ENCODE measurements around the gene PTPRT. TPM values are rescaled to one million over a fixed set of nuclear protein-coding genes. Genes with fewer than 3 reads are reported as not detected.

The PTPRT gene
- total RNA-seq, 1 donor from 2014 or later, result not detected

GRCh38 chr20:42261766-42262270, 927.9 kb downstream of the PTPRT start:
- DNase-seq (ENCODE audit: low spot score), result no peak
- no peak for TF ChIP-seq CTCF (IDR thresholded peaks at IDR 0.05)
- Mint-ChIP-seq H3K4me3 (ENCODE audit: unreplicated experiment) (no peak overlapping the region), H3K36me3 (ENCODE audit: low read depth) (no peaks in the 10 kb centered on the region), H3K27ac (ENCODE audit: unreplicated experiment) (no peak overlapping the region), H3K27me3 (ENCODE audit: low read depth) (no peaks in the 10 kb centered on the region), H3K4me1 (ENCODE audit: low read depth) (no peaks in the 10 kb centered on the region), H3K9me3 (ENCODE audit: low read depth) (peaks cover 10% of the 10 kb centered on the region)

DNA sequence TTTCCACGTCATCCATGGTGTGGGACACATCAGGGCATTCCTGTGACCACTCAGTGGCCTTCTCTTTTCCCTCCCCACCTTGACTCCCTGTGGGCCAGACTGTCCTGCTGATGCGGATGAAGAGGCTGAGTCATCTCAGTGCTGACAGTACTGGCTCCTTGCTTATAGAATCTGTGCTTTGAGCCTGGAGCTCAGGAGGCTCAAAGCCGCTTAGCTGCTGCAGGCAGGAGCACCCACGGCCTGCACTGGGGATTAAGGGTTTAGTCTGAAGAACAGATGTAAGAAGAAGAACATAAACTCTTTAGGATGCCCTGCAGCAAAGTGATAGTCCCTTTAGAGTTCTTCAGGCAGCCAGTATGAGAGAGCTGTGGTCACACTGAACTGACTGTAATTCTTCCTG, 929.5 kb downstream of the PTPRT start:
- Mint-ChIP-seq H3K27ac (ENCODE audit: unreplicated experiment) (no peak overlapping the region), H3K36me3 (ENCODE audit: low read depth) (no peaks in the 10 kb centered on the region), H3K9me3 (ENCODE audit: low read depth) (peaks cover 10% of the 10 kb centered on the region), H3K4me1 (ENCODE audit: low read depth) (no peaks in the 10 kb centered on the region), H3K4me3 (ENCODE audit: unreplicated experiment) (no peak overlapping the region), H3K27me3 (ENCODE audit: low read depth) (no peaks in the 10 kb centered on the region)
- no peak for TF ChIP-seq CTCF (IDR thresholded peaks at IDR 0.05)
- no peak for DNase-seq (ENCODE audit: low spot score)

- no peak for TF ChIP-seq CTCF (IDR thresholded peaks at IDR 0.05)
- Mint-ChIP-seq H3K4me3 (ENCODE audit: unreplicated experiment) (no peak overlapping the region), H3K9me3 (ENCODE audit: low read depth) (peaks cover 14% of the 10 kb centered on the region), H3K27me3 (ENCODE audit: low read depth) (no peaks in the 10 kb centered on the region), H3K36me3 (ENCODE audit: low read depth) (no peaks in the 10 kb centered on the region), H3K27ac (ENCODE audit: unreplicated experiment) (no peak overlapping the region), H3K4me1 (ENCODE audit: low read depth) (no peaks in the 10 kb centered on the region)
- no peak for DNase-seq (ENCODE audit: low spot score)
These were observed 930.3 kb downstream of the PTPRT start for GRCh38 chr20:42259389-42259788.

DNA sequence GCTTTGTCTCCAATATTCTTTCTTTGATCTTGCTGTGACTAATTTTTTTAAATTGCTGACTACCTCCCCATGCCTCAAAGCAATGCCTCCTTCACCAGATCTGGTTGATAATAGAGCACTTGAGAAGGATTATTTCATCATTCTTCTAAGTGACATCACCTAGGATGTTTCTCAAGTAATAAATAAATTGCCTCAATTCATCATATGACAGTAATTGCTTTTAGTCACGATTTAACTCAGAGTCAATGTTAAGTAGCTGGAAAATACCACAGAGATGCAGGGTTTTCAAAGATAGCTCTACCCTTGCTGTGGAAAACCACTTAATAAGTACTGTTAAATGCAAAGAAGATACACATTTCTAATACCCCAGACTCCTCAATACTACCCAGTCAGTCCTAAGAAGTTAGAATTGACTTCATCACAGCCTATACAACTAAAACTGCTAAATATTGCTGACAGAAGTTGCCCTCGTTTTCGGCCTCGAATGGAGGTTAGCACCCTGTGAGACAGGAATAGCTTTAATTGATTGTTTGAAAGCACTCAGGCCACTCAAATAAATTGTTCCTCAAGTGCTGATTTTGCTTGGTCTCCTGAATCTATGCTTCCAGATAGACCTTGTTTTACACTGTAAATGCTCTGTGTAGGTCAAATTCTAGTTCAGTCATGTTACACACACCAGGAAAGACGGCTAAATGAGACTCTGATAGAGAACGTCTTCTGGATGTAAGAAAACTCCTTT, 931.0 kb downstream of the PTPRT start:
- no peak overlapping the region for H3K4me3 Mint-ChIP-seq (ENCODE audit: unreplicated experiment)
- no peak for DNase-seq (ENCODE audit: low spot score)
- H3K36me3 Mint-ChIP-seq (ENCODE audit: low read depth), result no peaks in the 10 kb centered on the region
- H3K9me3 Mint-ChIP-seq (ENCODE audit: low read depth), result peaks cover 18% of the 10 kb centered on the region
- TF ChIP-seq CTCF (IDR thresholded peaks at IDR 0.05), result no peak
- no peak overlapping the region for H3K27ac Mint-ChIP-seq (ENCODE audit: unreplicated experiment)
- no peaks in the 10 kb centered on the region for H3K27me3 Mint-ChIP-seq (ENCODE audit: low read depth)
- H3K4me1 Mint-ChIP-seq (ENCODE audit: low read depth), result no peaks in the 10 kb centered on the region

- H3K36me3 Mint-ChIP-seq (ENCODE audit: low read depth), result no peaks in the 10 kb centered on the region
- no peak overlapping the region for H3K4me3 Mint-ChIP-seq (ENCODE audit: unreplicated experiment)
- H3K27ac Mint-ChIP-seq (ENCODE audit: unreplicated experiment), result no peak overlapping the region
- TF ChIP-seq CTCF (IDR thresholded peaks at IDR 0.05), result no peak
- H3K4me1 Mint-ChIP-seq (ENCODE audit: low read depth), result no peaks in the 10 kb centered on the region
- H3K27me3 Mint-ChIP-seq (ENCODE audit: low read depth), result no peaks in the 10 kb centered on the region
- no peak for DNase-seq (ENCODE audit: low spot score)
- peaks cover 27% of the 10 kb centered on the region for H3K9me3 Mint-ChIP-seq (ENCODE audit: low read depth)
These were observed 933.9 kb downstream of the PTPRT start for GRCh38 chr20:42255821-42256220.

Measured in chondrocyte (in vitro differentiated cells).